Hematopoietic multipotent progenitor cell treated with erythropoietin and hydrocortisone succinate and interleukin-3 and kit ligand, for 6 days (in vitro differentiated cells): ENCODE data around the gene STYXL1.

Experiments
- DNase-seq: peaks from one replicate; pipeline ENCODE4 v3.0.0-alpha.2; 2015

The STYXL1 gene

DNA sequence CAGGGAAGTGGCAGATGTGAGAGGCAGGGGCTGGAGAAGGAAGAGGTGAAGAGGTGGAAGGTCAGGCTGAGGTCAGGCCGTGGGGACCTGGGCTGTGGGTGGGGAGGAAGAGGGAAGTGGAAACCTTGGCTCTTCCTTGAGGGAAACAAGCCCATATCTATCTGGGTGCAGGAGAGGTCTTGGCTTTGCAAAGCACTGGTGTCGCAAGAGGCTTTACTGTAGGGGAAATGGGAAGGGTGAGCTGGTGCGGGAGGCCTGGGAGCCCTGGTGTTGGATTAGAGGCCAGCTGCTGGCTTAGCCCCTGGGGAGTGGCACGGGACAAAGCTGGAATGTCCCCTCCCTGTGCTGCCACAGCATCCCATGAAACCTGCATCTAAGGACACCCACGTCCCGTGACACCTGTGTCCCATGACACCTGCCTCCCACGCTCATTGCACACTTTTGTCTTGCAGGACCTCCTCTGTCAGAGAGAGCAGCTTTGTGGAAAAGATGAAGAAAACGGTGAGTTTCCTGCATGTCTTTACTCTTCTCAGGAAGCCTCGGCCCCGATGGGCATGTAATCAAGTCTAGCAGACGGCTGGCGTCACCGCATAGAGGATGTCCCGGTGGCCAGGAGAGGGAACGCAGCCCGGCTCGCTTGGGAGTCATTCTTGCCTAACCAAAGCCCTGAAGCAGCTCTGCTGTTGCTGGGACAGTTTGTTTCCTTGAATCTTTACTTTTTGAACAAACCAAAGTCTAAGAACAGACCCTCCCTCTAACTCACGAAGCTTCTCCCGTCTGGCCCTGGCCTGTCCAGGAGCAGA is 75.6 kb downstream of the STYXL1 start:
- peak; percentile 32 for DNase-seq

- no peak for DNase-seq
Observed at GRCh38 chr7:75971309-75971960, 76.4 kb downstream of the STYXL1 start.

DNA sequence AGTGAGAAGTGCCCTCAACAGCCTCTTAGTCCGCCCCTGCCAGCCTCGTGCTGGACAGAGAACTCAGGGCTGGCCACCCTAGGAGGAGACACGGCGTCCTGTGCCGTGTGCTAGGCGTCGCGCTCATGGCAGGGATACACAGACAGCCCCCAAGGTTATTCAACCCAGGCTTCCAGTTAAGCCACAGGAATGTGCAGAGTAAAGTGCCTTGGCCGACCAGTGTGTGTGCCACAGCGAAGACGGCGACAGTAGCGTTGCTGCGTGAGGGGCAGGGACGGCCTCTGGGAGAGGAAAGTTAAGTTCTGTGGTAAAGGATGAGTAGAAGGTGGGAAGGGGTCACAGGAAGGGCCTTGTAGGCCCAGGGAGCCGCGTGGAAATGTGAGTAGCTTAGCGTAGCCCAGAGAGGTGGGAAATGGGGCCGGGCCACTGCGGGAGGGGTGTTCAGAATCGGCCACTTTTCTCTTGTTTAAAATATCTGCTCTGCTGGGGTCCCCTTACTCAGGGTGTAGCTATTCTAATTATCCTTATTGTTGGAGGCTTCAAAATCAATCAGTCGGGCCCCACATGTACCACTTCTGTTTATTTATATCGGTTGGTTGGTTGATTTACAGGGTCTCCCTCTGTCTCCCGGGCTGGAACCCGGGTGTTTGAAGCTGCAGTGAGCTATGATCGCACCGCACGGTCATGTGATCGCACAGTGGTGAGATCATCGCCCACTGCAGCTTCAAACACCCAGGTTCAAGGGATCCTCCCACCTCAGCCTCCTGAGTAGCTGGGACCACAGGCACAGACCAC is 77.9 kb downstream of the STYXL1 start:
- no peak for DNase-seq

GRCh38 chr7:75969182-75969581 is 78.6 kb downstream of the STYXL1 start:
- no peak for DNase-seq

GRCh38 chr7:75968561-75969001 is 79.2 kb downstream of the STYXL1 start:
- no peak for DNase-seq

GRCh38 chr7:75968012-75968411 is 79.8 kb downstream of the STYXL1 start:
- DNase-seq = no peak

- peak; percentile 23 for DNase-seq
Observed at GRCh38 chr7:75967487-75967997, 80.3 kb downstream of the STYXL1 start.

DNA sequence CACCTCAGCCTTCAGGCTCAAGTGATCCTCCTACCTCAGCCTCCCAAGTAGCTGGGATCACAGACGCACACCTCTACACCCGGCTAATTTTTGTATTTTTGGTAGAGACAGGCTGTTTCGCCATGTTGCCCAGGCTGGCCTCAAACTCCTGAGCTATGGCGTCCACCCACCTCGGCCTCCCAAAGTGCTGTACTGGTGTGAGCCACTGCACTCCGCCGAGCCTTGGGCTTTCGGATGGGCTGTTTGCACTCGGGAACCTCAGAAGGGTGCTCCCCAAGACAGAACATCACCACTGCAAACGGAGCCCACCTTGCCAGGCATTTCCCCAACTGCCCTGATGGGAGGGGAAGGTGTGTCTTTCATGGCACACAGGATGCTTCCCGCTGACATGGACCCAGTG is 80.7 kb downstream of the STYXL1 start:
- no peak for DNase-seq

- no peak for DNase-seq
Observed at GRCh38 chr7:75966190-75966961, 81.4 kb downstream of the STYXL1 start.

GRCh38 chr7:75965617-75966016 is 82.2 kb downstream of the STYXL1 start:
- DNase-seq = no peak

DNA sequence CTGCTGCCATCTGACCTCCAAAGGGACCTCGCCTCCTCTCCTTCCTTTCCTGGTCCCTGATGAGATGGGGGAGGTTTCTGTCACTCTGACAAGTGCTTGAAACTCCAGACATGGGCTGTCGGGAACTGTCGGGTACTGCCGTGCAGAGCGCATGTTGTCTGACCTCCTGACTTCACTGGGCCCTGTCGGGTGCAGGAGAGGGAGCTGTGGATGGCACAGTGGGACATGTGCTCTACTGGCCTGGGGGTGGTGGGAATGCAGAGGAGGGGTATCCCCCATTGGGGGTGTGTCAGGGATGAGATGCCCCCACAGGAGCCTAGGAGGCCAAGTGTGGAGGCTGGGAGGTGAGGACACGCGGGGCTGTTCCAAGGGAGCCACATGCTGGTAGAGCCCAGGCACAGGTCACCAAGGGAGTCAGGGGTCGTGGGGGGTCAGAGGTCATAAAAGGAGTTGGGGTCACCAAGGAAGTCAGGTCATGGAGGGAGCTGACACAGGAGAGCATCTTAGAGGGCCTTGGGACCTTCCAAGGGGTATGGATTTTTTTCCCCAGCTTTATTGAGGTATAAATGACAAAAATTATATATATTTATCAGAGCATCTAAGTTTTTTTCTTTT is 84.3 kb downstream of the STYXL1 start:
- DNase-seq = no peak

DNA sequence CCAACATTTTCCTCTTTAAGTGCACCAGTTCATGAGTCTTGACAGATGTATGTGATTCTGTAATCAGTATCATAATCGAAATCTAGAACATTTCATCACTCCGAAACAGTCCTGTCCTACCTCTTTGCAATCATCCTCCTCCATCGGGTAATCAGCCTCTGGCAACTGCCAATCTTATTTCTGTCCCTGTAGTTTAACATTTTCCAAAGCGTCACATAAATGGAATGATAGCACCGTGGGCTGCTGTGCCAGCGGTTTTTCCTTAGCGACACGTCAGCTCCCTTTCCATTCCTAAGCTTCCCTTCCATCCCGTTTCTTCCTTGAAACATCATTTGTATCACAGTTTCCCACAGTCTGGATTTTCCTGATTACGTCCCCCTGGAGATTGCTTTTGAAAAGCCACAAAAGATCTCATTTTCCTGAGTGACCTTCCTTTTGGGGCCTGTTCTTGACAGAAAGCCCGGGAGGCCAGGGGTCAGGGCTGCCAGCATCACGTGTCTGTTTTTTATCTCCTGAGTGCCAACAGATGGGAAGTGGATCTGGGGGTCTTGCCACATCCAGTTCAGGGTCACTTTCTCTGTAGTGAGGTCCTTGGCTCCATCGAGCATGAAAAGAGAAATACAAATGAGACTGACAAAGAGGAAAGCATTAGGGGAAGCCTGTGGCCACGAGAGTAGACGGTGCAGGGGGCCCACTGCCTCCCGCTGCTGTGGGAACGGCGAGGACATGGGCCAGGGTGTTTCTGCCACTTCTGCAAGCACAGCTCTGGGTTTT is 85.0 kb downstream of the STYXL1 start:
- peak; percentile 40 for DNase-seq

DNA sequence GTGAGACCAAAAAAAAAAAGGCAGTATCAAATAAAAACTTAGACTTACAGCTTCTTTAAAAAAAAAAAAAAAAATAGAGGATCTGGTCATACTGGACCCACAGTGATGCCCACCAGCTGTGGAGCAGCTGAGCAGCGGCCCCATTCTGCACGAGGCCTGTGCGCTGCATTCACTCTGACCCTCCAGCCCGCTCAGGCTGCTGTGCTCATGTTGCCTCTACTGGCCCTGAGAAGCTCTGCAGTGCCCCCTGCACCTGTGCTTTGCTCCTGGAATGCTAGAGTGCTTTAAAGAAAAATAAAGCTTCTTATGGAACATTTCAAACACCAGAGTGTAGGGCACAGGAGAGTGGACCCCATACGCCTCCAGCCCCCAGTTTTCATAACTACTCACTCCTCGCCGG is 86.6 kb downstream of the STYXL1 start:
- no peak for DNase-seq

DNA sequence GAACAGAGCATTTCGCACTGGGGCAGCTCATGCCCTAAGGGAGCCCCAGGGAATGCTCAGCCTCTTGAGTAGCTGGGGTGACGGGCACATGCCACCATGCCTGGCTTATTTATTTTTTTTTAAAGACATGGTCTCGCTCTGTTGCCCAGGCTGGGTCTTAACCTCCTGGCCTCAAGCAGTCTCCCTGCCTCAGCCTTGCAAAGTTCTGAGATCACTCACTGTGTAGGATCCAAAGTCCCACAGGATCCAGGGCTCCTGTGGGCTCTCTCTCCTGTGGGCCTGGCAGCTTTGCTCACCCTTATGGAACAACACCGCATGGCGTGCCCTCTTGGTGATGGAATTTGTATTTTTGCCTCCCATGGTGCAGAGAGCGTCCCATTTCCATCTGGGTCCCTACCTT is 87.4 kb downstream of the STYXL1 start:
- no peak for DNase-seq

DNA sequence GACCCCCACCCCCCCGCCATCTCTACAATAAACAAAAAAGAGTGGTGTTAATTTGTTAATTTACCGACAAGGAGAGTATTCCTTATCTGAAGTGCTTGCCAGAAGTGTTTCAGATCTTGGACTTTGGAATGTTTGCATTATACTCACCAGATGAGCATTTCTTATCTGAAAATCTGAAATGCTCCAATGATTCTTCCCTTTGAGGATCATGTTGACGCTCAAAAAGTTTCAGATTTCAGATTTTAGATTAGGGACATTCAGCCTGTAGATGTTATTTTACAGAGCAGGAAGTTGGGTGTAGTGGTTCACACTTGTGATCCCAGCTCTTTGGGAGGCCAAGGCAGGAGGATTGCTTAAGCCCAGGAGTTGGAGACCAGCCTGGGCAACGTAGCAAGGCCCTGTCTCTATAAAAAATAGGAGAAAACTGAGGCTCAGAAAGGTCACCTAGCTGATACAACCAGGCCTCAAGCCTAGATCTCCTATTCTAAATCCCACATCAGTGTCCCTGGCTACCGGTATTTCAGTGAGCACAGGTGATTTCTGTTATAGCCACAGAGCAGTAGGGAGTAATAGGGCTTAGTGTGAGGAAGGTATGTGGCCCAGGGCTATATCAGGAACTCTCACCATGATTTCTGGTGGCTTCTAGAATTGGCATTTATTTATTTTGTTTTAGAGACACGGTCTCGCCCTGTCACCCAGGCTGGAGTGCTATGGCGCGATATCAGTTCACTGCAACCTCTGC is 88.8 kb downstream of the STYXL1 start:
- DNase-seq = no peak

- DNase-seq = no peak
Observed at GRCh38 chr7:75957021-75957736, 90.6 kb downstream of the STYXL1 start.

DNA sequence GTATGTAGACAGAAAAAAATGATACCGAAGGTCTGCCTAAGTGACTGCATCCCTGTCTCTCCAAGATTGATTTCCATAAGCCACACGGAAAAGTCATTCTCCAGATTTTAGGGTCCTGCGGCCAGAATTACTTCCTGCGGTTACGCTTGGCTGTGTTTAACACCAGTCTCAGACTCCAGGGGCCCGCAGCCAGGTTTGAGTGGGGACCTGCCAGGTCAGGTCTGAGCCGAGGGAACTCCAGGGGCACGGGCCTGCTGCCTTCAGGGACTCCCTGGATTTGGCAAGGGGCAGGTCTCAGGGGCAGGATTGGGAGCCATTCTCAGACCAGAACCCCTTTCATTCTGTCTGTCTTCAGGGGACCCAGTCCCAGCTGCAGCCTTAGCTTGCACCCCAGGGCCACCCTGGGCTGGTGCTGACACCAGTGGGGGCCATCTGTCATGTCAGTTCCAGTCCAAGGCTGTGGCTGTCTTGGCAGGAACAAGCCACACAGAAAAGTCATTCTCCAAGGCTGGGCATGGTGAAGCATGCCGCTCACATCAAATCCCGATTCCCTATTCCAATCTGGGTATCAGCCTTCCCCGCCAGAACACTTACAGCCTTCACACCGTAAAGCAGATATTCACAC is 92.4 kb downstream of the STYXL1 start:
- no peak for DNase-seq

- DNase-seq = no peak
Observed at GRCh38 chr7:75953931-75954330, 93.9 kb downstream of the STYXL1 start.

DNA sequence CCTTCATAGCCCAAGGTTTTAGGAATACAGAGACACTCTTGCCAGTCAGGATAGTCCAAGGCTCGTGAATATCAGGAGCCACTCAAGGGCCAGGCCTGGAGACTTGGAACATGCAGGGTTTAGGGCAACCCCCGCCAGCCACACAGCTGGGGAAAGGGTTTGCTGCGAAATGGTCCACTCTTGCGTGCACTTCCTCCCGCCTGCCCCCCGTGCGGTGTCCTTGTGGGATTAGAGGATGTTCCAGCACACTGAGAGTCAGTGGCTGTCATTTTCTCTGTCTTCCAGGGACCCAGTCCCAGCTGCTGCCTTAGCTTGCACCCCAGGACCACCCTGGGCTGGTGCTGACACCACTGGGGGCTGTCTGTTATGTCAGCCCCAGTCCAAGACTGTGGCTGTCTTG is 94.4 kb downstream of the STYXL1 start:
- DNase-seq = no peak
